SKM-1 treated with dmso at 0.1 percent for 144 hours (cell line): Measurements from ENCODE around the gene FAM3D.

Source experiments
- DNase-seq: peaks from one replicate; lab custom pipeline; 2025; ENCODE audit not compliant: unreplicated experiment; lab: John Stamatoyannopoulos, UW

The FAM3D gene

DNA sequence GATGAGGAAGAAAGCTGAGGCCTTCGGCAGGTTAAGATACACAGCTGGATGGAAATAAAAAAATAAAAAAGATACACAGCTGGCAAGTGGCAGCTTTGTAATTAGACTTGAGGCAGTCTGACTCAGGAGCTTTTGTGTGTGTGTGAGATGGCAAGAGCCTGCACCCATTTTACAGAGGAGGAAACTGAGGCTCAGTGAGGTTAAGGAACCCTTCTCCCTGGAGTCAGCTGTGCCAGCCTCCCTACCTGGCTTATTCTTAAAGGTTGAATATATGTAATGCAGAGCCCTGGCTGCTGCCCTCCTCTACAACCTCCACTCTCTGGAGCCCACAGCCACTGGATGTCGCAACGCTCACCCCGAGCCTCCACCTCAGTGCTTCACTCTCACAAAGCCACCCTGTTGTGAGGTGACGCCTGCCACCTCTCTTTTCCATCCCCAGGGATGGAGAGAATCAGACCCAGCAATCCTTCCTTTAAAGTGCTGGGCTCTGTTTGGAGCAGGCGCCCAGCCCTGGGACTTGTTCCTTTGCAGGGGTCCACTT, 68.7 kb downstream of the FAM3D start:
- no peak for DNase-seq

DNA sequence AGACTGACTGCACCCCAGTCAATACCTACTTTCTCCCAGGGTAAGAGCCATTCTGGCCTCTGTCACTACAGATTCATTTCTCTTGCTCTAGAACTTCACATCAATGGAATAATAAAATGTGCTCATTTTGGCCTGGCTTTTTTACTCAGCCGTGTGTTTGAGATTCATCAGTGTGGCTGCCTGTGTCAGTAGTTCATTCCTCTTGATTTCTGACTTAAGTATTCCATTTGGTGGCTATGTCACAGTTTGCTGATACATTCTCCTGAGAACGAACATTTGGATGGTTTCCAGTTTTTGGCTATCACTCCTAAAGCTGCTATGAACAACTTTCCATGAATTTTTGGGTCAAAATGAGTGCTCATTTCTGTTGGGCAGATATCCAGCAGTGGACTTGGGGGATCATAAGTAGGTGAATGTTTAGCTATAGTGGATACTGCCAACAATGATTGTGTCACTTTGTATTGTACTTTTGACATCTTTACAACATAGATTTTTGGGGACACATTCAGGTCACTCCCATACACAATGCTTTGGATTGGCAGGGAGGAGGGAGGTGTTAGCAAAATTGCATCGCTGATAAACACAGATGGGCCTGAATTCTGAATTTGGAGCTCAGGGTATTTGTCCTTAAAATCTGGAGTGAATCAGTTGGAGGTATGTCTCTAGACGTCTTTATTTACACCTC, 69.6 kb downstream of the FAM3D start:
- no peak for DNase-seq

DNA sequence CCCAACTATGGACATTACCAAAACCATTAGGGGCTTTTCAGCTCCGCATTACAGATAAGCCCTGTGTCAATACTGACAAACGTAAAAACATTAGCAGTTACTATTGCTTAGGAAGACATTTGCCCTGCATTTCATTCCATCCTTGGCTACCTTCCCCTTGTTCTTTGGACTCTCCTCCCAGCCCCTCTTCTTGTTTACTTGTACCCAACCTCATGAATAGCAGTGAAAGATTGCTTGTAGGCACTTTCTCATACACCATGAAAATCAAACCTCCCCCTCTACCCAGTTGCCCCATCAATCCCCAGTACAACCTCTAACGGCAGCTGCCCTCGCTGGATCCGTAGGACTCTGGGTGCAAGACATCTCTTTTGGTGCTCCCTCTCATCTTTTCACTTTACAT, 72.5 kb downstream of the FAM3D start:
- no peak for DNase-seq

DNA sequence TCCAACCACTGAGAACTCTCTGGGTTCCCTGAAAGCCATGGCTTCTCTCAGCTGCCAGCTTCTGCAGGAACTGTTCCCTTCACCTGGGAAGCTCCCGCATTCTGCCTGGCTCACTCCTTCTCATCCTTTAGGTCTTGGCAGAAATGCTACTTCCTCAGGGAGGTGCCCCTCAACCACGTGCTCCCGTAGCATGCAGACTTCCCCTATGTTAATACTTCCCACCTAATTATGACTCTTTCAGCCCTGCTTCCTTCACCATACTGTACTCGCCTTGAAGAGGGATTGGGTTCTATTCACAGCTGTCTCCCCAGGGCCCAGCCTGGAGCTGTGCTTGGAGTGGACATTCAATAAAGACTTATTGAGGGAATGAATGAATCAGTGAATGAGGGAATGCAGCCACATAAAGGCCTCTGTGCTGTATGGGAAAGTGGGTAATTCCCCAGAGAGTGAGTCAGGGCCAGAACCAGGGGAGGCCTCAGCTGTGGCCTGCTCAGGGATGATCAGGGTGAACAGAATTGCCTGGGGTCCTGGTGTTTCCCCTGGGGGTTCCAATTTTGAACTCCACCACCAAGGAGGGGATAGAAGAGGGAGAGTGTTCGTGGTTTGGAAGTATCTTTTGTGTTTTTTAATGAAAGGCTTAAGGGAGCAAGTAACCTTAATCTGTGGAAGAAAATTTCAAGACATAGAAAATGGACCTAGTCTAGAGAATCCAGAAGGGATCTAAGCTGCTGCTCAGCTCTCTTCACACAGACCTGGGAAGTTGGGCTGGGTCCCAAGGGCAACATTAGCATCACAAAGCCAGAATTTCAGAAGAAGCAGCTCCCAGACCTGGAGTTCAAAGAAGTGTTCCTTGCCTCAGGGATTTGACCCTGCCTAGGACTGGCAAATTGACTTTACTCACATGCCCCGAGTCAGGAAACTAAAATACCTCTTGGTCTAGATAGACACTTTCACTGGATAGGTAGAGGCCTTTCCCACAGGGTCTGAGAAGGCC, 74.8 kb downstream of the FAM3D start:
- DNase-seq = no peak

DNA sequence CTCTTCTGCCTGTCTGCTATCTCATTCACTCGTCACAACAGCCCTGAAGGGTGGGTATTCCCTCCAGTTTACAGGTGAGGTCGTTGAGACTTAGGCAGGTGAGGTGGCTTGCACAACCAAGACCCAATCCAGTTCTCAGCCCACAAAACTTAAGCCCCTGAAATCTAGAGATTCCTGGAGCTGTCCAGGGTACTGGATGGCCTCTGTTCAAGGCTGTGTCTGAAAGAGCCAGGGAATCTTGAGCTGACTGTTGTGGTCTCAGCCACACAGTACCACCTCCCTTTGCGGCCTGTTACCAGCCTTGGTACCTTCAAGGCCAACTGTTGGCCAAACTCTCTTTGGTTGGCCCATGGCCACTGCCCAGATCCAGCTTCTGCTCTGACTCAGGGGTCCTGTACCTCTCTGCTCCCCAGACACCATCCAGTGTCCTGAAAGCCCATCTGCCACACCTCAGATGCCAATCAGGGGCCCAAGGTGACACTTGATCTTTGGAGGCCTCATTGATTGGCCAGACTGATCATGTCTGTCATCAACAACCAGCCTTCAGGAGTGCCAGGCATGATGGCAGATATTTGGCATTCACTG, 78.5 kb downstream of the FAM3D start:
- no peak for DNase-seq

DNA sequence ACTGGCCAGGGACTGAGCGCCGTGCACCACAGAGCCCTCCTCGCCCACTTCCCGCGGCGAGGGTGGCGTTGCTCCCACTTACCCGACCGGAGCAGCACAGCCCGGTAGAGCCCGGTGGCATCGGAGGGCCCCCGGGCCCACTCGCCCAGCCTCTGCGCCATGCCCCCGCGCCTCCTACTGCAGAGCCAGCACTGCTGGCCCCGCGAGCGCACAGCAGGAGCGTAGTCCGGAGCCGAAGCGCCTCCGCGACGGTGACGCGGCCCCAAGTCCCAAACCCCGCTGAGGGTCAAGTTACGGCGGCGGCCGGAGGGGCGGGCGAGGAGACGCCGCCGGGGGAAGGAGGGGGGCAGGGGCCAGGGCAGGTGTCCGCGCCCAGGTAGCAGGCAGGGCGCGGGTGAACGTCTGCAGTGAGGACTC, 79.8 kb downstream of the FAM3D start:
- DNase-seq = no peak

DNA sequence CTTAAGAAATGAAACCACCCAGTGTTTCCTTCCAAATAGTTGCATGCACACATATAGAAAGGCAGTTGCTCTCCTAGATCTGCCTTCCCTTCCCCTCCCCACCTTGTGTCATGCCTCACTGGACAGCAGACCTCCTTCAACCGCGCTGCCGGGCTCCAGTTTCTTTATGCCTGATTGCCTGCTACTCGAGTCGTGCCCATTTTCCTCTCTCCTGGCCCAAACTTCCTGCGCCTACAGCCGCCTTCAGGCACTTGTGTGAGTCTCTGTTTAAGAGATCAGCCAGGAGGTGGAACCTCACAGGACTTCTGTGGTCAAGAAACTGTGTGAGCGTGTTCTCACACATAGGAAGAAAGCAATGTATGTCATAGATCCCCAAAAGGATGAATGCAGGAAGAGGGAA, 80.6 kb downstream of the FAM3D start:
- no peak for DNase-seq

DNA sequence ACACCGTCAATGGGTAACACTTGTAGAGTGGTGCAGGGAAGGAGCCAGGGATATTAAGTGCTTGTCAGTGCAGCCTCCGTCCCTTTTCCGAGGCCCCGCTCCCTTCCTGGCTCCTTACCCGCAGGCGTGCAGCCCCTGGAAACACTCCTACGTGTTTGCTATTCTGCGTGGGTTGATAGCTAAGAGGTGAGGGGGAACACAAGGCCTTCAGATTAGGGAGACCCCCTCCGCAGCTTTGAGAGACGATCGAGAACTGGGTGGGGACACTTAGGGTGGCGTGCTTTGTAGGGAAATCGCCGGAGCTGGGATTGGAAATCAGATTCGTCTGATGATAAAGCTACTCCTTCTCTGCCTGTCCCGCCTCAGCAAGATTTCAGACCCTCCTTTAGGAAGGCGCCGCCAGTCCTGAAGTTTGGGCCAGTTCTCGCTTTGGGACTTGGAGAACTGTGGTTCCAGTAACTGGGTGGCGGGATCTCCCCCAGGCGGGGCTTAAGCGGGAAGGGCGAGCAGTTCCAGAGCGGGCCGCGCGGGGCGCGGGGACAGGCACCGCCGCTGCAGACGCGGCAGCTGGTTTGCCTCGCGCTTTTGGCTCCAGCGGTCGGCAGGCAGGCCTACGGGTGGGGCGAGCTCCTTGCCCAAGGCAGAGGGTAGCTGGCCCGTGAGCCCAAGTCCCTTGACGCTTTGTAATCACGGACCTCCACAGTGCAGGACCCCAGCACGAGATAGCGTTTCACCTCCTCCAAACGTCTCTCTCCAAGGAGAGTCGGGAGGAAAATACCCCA, 81.4 kb downstream of the FAM3D start:
- peak; percentile 44 for DNase-seq

DNA sequence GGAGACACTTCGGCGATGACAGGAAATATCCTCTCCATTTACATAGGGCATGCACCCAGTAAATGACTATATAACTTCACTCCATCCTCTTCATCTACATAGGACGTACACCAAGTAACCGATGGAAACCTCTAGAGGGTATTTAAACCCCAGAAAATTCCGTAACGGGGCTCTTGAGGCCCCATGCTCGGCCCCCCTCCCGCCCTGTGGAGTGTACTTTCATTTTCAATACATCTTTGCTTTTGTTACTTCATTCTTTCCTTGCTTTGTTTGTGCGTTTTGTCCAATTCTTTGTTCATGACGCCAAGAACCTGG, 81.9 kb downstream of the FAM3D start:
- DNase-seq = no peak
